Upper lobe of right lung (tissue), 1 donor: Measurements from ENCODE around the gene DHRSX. TPM values are rescaled to one million over a fixed set of nuclear protein-coding genes. Genes with fewer than 3 reads are reported as not detected.
"Not testable (repeated sequence)": the region's sequence is repeated elsewhere in the genome, so short reads cannot be mapped to it uniquely, and the experiment has no call there.

ENCODE experiments used
- ATAC-seq: fragments of 200-7000 bp; cut with Tn5 transposase; one replicate; pipeline ENCODE4 v1.9.1; 2020; ENCODE audit warnings: mild to moderate bottlenecking, moderate library complexity
- DNase-seq: peaks from one replicate; pipeline ENCODE4 v3.0.0-alpha.2; 2020
- H3K27ac ChIP-seq: fragments of 200-600 bp; one replicate; pipeline ENCODE4 v1.8.0; 2022
- H3K27me3 ChIP-seq: fragments of 200-600 bp; one replicate; pipeline ENCODE4 v1.8.0; 2022; ENCODE audit warnings: mild to moderate bottlenecking
- H3K36me3 ChIP-seq: fragments of 200-600 bp; one replicate; pipeline ENCODE4 v1.8.0; 2022
- H3K4me1 ChIP-seq: fragments of 200-600 bp; one replicate; pipeline ENCODE4 v1.8.0; 2022
- H3K4me3 ChIP-seq: fragments of 200-600 bp; one replicate; pipeline ENCODE4 v1.8.0; 2022; ENCODE audit warnings: mild to moderate bottlenecking
- H3K9me3 ChIP-seq: fragments of 200-600 bp; one replicate; pipeline ENCODE4 v1.8.0; 2022
- intact Hi-C: fragments of 100-400 bp; cut with DNase I; formaldehyde crosslinking; loops from one replicate; pipeline ENCODE4 v1.11.0; 2022
- total RNA-seq: library from RNA; stranded (reverse); fragmentation: NEBNext Ultra II Directional; extraction: Animal tissue kit (Norgen Biotek cat#: 25700); gene quantifications from one replicate; pipeline ENCODE4 v1.2.1, GENCODE V29; 2021
- TF ChIP-seq, protein P1 (sequence below): fragments of 200-600 bp; IDR thresholded peaks from one replicate; pipeline ENCODE4 v1.8.0; 2022; ENCODE audit warnings: antibody characterized with exemption
- donor health status: DM: no; HTN: yes; CAD: no; lungs with severe emphysema.

The DHRSX gene
- total RNA-seq, 1 donor from 2014 or later = 34.8 TPM

- no peaks in the 10 kb centered on the region for H3K27me3 ChIP-seq
- no peaks in the 10 kb centered on the region for H3K36me3 ChIP-seq
- DNase-seq (no peak), ATAC-seq (no peak)
- H3K4me3 ChIP-seq = no peak overlapping the region
- H3K9me3 ChIP-seq = no peaks in the 10 kb centered on the region
- H3K4me1 ChIP-seq = no peaks in the 10 kb centered on the region
- H3K27ac ChIP-seq = no peak overlapping the region
- TF ChIP-seq, protein P1, sequence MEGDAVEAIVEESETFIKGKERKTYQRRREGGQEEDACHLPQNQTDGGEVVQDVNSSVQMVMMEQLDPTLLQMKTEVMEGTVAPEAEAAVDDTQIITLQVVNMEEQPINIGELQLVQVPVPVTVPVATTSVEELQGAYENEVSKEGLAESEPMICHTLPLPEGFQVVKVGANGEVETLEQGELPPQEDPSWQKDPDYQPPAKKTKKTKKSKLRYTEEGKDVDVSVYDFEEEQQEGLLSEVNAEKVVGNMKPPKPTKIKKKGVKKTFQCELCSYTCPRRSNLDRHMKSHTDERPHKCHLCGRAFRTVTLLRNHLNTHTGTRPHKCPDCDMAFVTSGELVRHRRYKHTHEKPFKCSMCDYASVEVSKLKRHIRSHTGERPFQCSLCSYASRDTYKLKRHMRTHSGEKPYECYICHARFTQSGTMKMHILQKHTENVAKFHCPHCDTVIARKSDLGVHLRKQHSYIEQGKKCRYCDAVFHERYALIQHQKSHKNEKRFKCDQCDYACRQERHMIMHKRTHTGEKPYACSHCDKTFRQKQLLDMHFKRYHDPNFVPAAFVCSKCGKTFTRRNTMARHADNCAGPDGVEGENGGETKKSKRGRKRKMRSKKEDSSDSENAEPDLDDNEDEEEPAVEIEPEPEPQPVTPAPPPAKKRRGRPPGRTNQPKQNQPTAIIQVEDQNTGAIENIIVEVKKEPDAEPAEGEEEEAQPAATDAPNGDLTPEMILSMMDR = no peak
- intact Hi-C loops = no loop called here
These were observed 37.4 kb upstream of the DHRSX start for GRCh38 chrX:2538031-2538757.

GRCh38 chrX:2536974-2537373, 36.2 kb upstream of the DHRSX start:
- Histone ChIP-seq H3K36me3 (no peaks in the 10 kb centered on the region), H3K27me3 (no peaks in the 10 kb centered on the region), H3K27ac (no peak overlapping the region), H3K9me3 (no peaks in the 10 kb centered on the region), H3K4me3 (no peak overlapping the region), H3K4me1 (no peaks in the 10 kb centered on the region)
- TF ChIP-seq, protein P1 = no peak
- ATAC-seq (no peak), DNase-seq (no peak)
- intact Hi-C loops = no loop called here

- Histone ChIP-seq H3K9me3 (no peaks in the 10 kb centered on the region), H3K27ac (no peak overlapping the region), H3K4me3 (no peak overlapping the region), H3K27me3 (no peaks in the 10 kb centered on the region), H3K36me3 (no peaks in the 10 kb centered on the region), H3K4me1 (no peaks in the 10 kb centered on the region)
- TF ChIP-seq, protein P1 = no peak
- intact Hi-C loops = no loop called here
- no peak for ATAC-seq
- no peak for DNase-seq
These were observed 35.4 kb upstream of the DHRSX start for GRCh38 chrX:2536141-2536540.

DNA sequence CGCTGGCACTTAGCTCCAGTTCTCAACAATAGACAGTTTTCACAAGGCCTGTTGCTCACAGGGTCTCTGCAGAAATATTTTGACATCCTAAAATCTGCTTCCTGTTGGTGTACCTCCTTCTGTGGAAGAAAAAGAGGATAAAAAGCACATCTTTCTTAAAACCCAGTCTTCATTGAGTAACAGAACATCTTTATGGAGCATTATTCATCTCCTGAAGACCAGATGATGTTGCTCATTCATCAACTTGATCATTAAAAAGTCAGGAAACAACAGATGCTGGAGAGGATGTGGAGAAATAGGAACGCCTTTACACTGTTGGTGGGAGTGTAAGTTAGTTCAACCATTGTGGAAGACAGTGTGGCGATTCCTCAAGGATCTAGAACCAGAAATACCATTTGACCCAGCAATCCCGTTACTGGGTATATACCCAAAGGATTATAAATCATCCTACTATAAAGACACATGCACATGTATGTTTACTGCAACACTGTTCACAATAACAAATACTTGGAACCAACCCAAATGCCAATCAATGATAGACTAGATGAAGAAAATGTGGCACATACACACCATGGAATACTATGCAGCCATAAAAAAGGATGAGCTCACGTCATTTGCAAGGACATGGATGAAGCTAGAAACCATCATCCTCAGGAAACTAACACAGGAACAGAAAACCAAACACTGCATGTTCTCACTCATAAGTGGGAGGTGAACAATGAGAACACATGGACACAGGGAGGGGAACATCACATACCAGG, 33.7 kb upstream of the DHRSX start:
- H3K9me3 ChIP-seq, DNase-seq, H3K4me3 ChIP-seq, H3K27ac ChIP-seq, H3K36me3 ChIP-seq, intact Hi-C loops, ATAC-seq, H3K27me3 ChIP-seq, H3K4me1 ChIP-seq: not testable (repeated sequence)

DNA sequence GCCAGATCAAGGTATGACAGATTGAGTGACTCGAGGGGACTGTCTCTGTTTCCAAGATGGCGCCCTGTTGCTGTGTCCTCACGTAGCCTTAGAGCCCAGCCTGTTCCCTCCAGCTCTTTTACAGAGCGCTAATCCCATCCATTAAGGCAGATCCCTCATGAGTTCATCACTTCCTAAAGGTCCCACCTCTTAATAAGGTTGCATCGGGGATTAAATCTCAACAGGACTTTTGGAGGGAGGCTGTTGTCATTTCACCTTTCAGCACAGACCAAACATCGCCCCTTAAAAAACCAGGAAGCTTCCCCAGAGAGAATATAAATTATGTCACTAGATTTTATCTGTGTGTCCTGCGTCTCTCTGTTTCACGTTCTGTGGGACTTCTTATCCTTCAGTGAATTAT, 32.6 kb upstream of the DHRSX start:
- TF ChIP-seq, protein P1 = no peak
- Histone ChIP-seq H3K9me3 (no peaks in the 10 kb centered on the region), H3K36me3 (no peaks in the 10 kb centered on the region), H3K27me3 (no peaks in the 10 kb centered on the region), H3K4me3 (no peak overlapping the region), H3K4me1 (no peaks in the 10 kb centered on the region), H3K27ac (no peak overlapping the region)
- intact Hi-C loops = no loop called here
- DNase-seq (no peak), ATAC-seq (no peak)

GRCh38 chrX:2526390-2526789, 25.6 kb upstream of the DHRSX start:
- no peak for DNase-seq
- intact Hi-C loops = no loop called here
- TF ChIP-seq, protein P1 = no peak

More at GRCh38 chrX:2526390-2526789, 25.6 kb upstream of the DHRSX start:
- H3K4me1 ChIP-seq = no peaks in the 10 kb centered on the region
- H3K36me3 ChIP-seq = no peaks in the 10 kb centered on the region
- H3K27me3 ChIP-seq = no peaks in the 10 kb centered on the region
- no peak overlapping the region for H3K27ac ChIP-seq
- H3K4me3 ChIP-seq = no peak overlapping the region
- no peak for ATAC-seq
- no peaks in the 10 kb centered on the region for H3K9me3 ChIP-seq
